Inflammatory macrophage treated with lipopolysaccharide for 1 hour (primary cell): ENCODE results near the gene COL8A1.

ENCODE experiments used
- DNase-seq, 2 donors: peaks; one replicate each; pipeline ENCODE4 v3.0.0-alpha.2; 2020 to 2022

The COL8A1 gene

DNA sequence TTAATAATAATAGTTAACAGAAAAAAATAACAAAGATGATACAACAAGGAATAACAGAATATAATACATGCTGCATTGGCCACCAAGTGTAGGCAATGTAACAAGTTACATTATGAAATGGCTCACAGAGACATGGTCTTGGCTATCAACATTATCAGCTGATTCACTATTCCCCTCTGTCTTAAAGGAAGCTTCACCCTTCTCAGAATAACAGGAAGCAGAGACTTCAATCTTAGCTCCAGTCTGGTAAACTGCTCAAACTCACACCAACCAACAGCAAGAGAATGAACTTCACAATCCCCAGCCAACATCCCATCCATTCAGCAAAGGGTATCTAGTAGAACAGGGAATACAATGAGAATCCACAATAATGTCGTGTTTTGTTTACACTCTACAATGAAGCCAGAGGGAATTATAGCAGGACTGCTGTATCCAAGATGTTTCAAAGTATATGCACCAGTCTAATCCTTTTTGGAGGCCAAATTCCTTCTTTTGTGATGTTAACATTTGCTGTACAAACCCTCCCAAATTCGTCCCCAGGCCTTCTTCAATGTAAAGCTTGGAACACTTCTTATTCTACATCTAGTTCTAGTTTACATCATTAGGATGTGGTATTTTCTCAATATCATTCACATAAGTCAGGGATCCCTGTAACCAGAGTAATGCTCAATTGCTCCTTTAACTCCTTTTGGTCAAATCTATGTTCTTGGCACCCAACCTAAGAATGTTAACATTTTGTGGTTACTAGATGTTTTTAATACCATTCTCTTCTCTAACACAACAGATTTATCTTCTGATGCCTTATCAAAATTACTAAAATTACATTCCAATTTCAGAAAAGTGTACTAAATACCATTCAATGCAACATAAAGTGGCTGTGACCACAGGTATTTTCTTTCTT, 126.9 kb downstream of the COL8A1 start:
- DNase-seq, result no peak

DNA sequence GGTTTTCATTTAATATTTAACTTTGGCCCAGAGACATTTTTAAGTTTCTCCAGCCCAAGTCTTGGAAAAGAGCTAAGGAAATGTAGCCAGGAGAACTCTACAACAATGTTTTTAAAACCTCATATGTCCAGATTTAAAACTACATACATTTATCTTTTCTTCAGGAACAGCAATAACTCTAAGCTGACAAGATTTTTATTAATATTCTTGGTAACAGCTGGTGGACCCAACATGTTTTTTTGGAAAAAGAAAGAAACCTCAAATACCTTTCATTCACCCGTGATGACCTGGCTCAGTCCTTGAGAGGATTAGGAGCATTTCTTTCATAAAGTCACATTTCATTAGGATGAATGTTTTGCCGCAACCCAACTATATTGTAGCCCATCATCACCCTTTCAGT, 128.9 kb downstream of the COL8A1 start:
- DNase-seq, result no peak

DNA sequence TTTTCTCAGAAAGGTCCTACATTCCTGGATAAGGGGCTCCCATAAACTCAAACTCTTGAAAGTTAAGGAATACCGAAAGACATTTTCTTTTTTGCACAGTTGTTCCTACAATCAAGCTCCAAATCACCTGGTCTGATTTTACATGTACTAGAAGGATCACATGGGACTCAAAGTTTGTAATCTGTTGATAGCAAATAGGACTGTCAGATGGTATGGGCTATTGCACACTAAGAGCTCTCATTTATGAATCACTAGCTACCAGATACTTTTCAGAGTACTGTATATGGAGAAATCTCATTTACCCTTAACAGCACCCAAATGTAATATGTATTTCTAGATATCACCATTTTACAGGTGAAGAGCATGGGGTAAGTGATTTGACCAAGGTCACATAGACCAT, 129.7 kb downstream of the COL8A1 start:
- no peak for DNase-seq

DNA sequence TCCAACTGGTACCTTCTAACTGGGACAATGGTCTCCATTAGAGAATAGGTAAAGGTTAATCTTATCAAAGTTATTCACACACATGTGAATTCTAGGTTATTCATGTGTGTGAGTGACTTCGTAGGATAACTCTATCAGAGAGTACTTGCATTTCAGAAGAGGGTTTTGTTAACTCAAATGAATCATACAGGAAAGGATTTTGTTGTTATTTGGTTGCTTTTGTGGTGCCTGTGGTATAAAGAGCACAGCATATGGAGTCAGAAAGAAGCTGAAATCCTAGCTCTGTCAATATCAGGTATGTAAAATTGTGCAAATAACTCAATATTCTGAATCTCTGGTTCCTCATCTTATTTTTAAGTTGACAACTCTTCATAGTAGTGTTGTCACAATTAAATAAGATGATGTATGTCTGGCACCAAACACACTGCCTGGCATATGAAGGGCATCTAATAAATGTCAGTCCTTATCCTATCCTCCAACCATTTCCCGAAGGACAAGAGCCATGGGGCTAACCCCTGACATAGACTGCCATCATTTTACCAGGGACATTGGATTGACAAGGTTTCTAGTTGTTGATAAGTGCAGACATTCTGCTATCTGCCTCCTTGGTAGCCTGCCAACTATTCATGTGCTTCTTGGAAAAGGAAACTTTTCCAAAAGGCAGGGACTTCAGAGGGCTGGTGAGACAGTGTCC, 130.6 kb downstream of the COL8A1 start:
- DNase-seq, result no peak

DNA sequence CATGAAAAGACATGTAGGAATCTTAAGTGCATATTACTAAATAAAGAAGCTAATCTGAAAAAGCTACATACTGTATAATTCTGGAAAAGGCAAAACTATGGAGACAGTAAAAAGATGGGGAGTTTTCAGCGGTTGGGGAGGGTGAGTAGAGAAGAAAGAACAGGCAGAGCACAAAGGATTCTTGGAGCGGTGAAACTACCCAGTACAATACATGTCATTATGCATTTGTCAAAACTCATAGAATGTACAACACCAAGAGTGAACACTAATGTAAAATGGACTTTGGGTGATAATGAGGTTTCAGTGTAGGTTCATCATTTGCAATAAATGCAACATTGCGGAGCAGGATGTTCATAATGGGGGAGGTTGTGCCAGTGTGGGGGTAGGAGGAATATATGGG, 133.8 kb downstream of the COL8A1 start:
- no peak for DNase-seq

DNA sequence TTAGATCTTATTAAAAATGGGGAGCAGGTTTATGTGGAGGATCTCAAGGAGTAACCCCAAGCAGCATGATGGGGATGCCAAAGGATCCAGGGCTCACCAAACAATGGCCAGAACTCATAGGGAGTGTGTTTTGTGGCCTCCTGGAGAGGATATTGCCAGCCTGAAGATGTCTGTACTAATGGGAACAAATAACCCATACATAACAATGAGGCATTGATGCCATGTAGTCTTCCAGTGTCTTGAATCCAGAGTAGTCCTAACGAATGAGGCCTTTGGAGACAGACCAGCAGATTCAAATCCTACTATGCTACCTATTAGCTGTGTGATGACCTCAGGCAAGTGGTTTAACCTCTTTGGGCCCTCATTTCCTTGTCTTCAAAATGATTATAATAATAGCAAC, 134.3 kb downstream of the COL8A1 start:
- DNase-seq, result no peak

DNA sequence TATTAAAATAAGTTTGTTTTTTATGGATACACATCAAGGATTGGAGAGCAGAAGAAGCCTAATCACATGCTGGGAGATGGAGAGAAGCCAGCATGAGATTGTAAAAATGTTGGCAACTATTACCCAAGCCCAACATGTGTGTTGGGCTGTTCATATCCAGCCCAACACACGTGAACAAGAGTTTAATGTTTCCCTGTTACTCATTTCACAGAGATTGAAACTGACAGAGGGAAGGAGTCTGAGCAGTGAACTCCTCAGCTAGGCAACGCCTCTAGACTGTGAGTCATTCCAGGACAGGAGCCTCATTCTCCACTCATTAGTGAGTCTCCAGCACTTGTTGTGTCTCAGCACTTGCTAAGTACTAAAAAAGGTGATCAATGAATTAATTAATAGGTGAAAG, 136.1 kb downstream of the COL8A1 start:
- no peak for DNase-seq

DNA sequence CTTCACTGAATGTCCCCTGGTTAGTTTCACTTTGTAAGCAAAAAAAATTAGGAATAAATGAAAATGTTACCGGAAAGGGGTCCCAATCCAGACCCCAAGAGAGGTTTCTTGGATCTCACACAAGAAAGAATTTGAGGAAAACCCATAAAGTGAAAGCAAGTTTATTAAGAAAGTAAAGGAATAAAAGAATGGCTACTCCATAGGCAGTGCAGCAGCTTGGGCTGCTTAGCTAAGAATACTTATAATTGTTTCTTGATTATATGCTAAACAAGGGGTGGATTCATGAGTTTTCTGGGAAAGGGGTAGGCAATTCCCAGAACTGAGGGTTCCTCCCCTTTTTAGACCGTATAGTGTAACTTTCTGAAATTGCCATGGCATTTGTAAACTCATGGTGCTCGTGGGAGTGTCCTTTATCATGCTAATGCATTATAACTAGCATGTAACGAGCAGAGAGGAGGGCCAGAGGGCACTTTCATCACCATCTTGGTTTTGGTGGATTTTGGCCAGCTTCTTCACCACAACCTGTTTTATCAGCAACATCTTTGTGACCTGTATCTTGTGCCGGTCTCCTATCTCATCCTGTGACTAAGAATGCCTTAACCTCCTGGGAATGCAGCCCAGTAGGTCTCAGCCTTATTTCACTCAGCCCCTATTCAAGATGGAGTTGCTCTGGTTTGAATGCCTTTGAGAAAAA, 138.3 kb downstream of the COL8A1 start:
- no peak for DNase-seq

DNA sequence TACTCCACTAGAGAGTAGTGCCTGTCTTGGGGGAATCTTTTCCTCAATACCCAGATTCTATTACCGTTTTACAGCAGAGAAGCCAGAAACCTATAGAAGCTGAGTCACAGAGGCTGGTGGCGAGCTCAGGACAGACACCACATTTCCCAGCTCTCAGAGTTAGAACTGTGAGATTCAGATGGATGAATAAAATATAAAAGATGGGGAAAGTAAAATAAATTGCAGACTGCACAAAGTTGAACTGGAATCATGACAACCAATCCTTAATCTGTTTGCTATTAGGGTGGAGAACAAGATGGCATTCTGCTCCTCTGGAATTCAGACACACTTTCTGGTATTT, 138.8 kb downstream of the COL8A1 start:
- no peak for DNase-seq

DNA sequence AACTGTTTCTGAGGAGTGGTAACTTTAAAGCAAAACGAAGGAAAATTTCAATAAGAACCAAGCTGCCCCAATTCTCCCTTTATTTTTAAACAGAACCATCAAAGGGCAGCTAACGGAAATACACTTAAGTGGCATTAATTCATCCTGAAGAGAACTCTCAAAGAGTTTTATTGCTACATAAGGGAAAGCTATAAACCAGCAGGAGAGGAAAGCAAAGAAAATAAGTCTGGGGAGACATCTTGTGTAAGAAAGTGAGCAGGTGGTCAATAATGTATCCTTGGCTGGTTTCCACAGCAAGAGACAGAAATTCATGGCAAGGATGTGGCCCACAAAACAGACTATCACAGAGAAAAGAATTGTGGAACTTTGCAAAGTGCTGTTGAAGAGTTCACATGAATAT, 139.3 kb downstream of the COL8A1 start:
- DNase-seq, result no peak

DNA sequence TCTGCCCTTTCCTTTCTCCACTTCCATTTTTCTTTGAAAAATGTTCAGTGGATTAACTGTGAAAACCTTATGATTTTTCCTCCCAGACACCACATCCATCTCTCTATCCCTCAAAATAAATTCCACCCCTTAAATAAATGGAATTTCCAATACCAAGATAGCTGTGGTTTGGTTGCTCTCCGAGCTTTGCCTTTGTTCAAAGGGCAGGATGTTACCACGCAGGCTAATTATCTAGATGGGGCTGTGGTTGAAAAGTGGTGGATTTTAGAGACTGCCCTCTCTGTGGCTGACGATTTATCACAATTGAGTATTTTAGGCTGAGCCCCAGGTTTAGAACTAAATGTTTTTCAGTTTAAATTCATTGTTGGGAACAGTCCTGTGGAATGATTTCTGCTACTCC, 142.4 kb downstream of the COL8A1 start:
- DNase-seq, result no peak

DNA sequence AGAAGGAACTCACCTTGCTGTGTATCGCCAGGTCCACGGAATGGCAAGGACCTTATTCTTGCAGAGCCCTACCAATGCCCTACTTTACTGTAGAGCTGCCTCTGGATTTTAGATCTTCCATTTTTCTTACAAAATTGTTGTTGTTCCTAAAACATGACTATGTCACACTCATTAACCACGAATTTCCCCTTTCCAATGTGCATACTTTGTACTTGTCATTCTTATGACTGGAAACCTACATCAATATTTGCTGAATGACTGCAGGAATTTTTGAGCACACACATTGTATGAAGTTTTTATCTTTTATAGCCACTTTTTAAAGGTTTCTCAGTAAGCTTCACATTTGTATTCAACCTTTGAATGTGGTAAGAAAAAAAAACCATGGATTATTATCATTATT, 143.4 kb downstream of the COL8A1 start:
- DNase-seq, result no peak

DNA sequence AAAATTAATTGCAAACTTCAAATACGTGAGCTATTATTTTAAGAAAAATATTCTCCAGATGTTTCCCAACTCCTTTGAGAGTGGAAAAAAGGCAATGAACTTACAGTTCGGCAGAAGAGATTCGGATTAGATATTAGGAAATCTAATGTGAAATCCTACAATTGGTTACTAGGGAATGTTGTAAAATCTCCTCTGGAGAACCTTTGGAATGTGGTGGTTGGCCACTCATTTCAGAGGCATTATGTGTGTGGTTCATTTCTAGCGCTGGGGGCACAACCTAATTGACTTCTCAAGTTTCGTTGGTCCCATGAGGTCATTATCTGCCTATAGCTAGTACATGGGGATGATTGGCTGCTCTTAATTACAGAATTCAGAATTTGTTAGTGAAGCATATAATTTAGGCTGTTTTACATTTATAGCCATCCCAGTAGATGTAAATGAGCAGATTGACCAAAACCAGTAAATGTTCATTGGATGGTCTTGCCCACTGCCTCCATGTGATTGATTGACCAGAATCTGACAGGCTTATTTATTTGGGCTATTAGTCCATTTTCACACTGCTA, 144.7 kb downstream of the COL8A1 start:
- no peak for DNase-seq

DNA sequence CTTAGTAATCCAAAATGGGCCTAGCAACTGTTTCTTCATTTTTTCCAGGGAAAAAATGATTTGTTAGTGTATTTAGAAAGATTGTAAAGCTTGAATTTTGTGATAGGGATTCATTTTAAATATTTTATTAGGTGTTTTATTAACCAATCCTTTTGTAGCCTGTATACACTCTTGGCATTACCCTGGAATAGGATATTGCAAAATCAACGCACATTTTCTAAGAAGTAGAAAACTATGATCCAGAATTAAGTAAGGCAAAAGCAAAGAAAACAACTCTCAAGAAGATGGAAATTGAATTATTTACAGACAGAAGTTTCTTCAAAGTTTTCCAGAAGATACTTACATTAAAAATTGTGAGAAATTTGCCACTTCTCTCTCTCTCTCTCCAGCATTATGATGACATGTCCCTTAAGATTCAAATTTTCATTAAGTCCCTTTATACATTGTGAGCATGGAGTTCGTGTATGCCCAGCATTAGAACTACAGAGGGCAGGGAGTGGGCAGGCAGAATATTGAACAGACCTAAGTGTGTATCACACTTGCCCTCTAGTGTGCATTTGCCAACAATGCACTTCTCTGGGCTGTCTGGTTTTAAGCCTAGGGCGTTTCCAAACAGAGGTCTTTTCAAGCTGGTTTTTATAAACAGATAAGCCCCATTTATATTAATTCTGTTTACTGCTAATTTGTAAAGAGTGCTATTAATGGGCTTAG, 150.8 kb downstream of the COL8A1 start:
- DNase-seq, result peak; percentile 2 to 10

DNA sequence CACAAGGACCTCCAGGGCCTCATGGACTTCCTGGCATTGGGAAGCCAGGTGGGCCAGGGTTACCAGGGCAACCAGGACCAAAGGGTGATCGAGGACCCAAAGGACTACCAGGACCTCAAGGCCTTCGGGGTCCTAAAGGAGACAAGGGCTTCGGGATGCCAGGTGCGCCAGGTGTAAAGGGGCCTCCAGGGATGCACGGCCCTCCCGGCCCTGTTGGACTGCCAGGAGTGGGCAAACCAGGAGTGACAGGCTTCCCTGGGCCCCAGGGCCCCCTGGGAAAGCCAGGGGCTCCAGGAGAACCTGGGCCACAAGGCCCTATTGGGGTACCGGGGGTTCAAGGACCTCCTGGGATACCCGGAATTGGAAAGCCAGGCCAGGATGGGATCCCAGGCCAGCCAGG, 156.1 kb downstream of the COL8A1 start:
- DNase-seq, result no peak

DNA sequence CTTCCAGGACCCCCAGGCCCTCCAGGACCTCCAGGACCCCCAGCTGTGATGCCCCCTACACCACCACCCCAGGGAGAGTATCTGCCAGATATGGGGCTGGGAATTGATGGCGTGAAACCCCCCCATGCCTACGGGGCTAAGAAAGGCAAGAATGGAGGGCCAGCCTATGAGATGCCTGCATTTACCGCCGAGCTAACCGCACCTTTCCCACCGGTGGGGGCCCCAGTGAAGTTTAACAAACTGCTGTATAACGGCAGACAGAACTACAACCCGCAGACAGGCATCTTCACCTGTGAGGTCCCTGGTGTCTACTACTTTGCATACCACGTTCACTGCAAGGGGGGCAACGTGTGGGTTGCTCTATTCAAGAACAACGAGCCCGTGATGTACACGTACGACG, 157.2 kb downstream of the COL8A1 start:
- DNase-seq, result no peak

DNA sequence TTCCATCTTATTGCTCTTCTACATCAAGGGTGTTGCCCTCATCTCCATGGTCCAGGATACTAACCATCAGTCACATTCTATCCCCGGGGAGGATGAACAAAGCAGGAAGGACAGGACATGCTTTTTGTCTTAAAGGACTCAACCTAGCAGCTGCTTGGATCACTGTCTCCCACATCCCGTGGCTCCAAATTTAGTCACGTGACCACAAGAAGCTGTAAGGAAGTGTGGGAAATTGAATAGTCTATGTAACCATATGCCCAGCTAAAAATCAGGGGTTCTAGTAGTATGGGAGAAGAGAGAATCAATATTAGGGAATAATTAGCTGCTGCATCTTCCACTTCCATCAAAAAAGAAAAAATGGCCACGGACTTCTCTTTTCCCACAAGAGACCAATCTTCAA, 161.0 kb downstream of the COL8A1 start:
- no peak for DNase-seq

DNA sequence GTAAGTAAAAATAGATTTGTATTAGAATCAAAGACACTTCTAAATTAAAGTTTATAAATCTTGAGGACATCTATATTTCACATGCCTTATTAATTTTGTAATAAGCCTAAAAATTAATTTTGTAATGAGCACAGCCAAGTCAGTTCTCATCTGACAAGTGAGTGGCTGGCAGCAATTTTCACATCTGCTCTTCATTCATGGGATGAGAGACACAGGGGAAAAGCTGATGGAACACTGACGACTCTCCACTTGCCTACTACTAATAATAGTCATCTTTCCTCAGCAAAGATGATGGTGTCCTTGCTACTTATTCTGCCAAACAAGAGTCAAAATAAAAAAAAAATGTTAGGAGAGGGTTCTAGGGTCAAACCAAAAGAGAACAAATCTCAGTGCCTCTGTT, 164.9 kb downstream of the COL8A1 start:
- DNase-seq, result no peak

DNA sequence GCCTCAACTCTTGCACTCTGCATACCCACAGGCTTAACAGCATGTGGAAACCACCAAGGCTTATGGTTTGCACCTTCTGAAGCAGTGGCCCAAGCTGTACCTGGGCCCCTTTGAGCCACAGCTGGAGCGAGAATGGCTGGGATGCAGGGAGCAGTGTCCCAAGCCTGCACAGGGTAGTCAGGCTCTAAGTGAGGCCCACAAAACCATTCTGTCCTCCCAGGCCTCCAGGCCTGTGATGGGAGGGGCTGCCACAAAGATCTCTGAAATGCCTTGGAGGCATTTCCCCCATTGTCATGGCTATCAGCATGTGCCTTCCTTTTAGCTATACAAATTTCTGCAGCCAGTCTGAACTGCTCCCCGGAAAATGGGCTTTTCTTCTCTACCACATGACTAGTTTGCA, 166.8 kb downstream of the COL8A1 start:
- no peak for DNase-seq

DNA sequence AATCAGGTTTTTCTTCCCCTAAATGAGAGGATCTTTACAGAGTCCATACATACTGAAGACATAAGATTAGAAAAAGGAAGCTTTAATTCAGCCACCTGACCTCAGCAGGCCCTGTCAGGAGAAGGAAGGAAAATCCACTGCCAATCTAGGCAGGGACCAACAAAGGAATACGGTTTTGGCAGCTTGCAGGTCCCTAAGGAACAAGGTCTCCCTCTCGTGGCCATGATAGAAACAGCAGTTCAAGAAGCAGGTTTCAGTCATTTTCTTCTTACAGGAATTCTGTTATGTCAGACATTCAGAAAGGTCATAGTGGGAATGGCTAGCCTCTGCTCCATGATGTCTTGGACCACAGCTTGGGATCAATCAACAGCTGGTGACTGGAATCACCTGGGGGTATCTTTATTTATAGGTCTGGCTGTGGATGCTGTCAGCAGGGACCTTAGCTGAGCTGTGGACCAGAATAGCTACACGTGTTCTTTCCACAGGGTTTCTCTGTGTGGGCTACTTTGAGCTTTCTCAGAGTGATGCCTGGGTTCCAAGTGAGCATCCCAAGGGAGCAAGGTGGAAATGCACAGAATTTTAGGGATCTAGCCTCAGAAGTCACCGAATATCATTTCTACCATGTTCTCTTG, 169.9 kb downstream of the COL8A1 start:
- peak; percentile 33 to 70 for DNase-seq

DNA sequence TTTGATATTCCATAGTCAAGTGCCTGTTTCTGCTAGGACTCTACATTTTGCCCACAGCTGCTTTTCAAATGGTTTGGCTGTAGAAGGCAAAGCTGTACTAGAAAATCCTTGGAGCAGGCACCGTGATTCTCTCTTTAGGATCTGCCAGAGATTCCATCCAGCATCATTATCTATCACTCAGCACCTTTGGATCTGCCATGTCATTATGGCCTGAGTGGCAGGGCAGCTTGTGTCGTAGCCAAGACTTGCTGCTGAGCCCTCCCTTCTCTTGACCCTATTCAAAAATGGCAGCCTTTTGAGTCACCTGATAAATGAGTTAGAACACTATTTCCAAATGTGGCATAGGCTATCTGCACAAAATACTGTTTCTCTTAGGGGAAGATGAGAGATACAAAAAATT, 171.2 kb downstream of the COL8A1 start:
- no peak for DNase-seq

DNA sequence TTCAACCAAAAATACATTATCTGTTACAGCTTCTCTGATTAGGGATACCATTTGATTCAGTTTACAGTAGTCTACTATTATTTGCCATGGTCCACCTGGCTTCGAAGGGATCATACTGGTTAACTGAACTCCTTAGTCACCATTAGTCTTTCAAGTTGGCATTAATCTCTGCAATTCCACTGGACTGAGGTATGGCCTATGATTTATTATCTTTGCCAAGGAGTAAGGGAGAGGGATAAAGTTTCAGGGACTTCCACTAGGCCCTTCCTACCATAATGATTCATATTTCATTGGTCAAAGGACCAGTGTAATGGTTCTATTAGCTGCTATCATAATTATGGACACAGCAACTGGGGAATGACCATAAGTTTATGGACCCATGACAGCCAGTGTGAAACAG, 172.0 kb downstream of the COL8A1 start:
- no peak for DNase-seq

DNA sequence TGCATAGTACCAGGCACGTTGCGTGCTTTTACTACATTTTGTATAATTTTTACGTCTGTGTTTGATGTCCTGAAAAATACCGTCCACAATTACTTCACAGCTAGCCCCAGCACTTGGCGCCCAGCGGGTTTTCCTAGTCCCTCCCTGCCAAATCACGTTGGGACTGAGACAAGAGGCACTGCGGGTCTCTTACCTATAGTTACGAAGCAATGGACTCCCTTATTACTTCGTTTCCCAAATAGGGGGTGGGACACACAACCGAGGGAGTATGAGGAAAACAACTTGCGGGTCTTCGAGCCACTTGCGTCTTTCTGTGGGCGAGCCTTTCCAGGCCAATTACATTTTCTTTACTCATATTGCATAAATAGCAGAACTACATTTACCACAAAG, 178.6 kb downstream of the COL8A1 start:
- DNase-seq, result no peak
